WI38 (cell line): ENCODE data around the gene GFPT2.

Experiments used
- H3K4me3 ChIP-seq: 2 replicates; pipeline ENCODE4 v1.5.1; 2011; ENCODE audit warnings: low read depth, mild to moderate bottlenecking, control low read depth, low read length
- CTCF ChIP-seq: IDR thresholded peaks from 2 replicates; pipeline ENCODE4 v1.5.1; 2012; ENCODE audit warnings: low read depth, mild to moderate bottlenecking, control low read depth, low read length

The GFPT2 gene

GRCh38 chr5:180353048-180353979 is at the start of gene GFPT2:
Gene GFPT2 (minus strand): TSS chr5:180353336. CDS start chr5:180353217, 119 bp downstream.
- peak within 1 kb of the TSS; percentile 71 for H3K4me3 ChIP-seq
- TF ChIP-seq CTCF: no peak

- TF ChIP-seq CTCF: no peak
- H3K4me3 ChIP-seq: no peak overlapping the region
These were observed 49.6 kb upstream of the GFPT2 start for GRCh38 chr5:180402716-180403115.

- no peak for TF ChIP-seq CTCF
- no peak overlapping the region for H3K4me3 ChIP-seq
These were observed 48.2 kb upstream of the GFPT2 start for GRCh38 chr5:180401229-180401907.

GRCh38 chr5:180400416-180400815 is 47.3 kb upstream of the GFPT2 start:
- H3K4me3 ChIP-seq: no peak overlapping the region
- no peak for TF ChIP-seq CTCF

- no peak for TF ChIP-seq CTCF
- no peak overlapping the region for H3K4me3 ChIP-seq
These were observed 46.5 kb upstream of the GFPT2 start for GRCh38 chr5:180399401-180400215.

GRCh38 chr5:180396926-180397325 is 43.8 kb upstream of the GFPT2 start:
- H3K4me3 ChIP-seq: no peak overlapping the region
- TF ChIP-seq CTCF: no peak
